Liver (tissue), 9 donors: Measurements from ENCODE around the gene CAMK2N2. TPM values are rescaled to one million over a fixed set of nuclear protein-coding genes. Genes with fewer than 3 reads are reported as not detected.
A peak's percentile ranks its signal among the peaks of the same experiment; 100 is the strongest.

Experiments used
- DNase-seq: peaks from one replicate; pipeline ENCODE4 v3.0.0-alpha.2; 2017; ENCODE audit warnings: low spot score
- H3K27ac ChIP-seq, 2 donors: one replicate each; pipeline ENCODE4 v1.7.0; 2013; ENCODE audit warnings: inconsistent platforms in 2 of 2, low read length in 2 of 2, control low read depth in 1 of 2, low read depth in 1 of 2, mild to moderate bottlenecking in 1 of 2
- H3K27me3 ChIP-seq, 4 donors: one replicate each; pipeline versions ENCODE4 v1.6.1 to v1.7.0; 2013; ENCODE audit warnings: low read length in 3 of 4, inconsistent platforms in 1 of 4, mild to moderate bottlenecking in 1 of 4, moderate library complexity in 1 of 4; ENCODE audit not compliant: control insufficient read depth in 4 of 4, insufficient read depth in 4 of 4
- H3K36me3 ChIP-seq, 4 donors: one replicate each; pipeline versions ENCODE4 v1.6.1 to v1.7.0; 2013; ENCODE audit warnings: low read length in 3 of 4, mild to moderate bottlenecking in 3 of 4, low read depth in 1 of 4, moderate library complexity in 1 of 4; ENCODE audit not compliant: control insufficient read depth in 4 of 4, insufficient read depth in 3 of 4
- H3K4me1 ChIP-seq, 4 donors: one replicate each; pipeline versions ENCODE4 v1.6.1 to v1.7.0; 2013; ENCODE audit warnings: low read length in 3 of 4, mild to moderate bottlenecking in 3 of 4, moderate library complexity in 1 of 4; ENCODE audit not compliant: control insufficient read depth in 4 of 4, insufficient read depth in 4 of 4
- H3K4me3 ChIP-seq, 3 donors: one replicate each; pipeline versions ENCODE4 v1.6.1 to v1.7.0; 2013; ENCODE audit warnings: low read length in 3 of 3, control low read depth in 1 of 3, low read depth in 1 of 3, mild to moderate bottlenecking in 1 of 3
- H3K9ac ChIP-seq, 2 donors: one replicate each; pipeline ENCODE4 v1.7.0; 2013; ENCODE audit warnings: low read length in 2 of 2, mild to moderate bottlenecking in 2 of 2, moderate library complexity in 2 of 2, control low read depth in 1 of 2, low read depth in 1 of 2
- H3K9me3 ChIP-seq, 4 donors: one replicate each; pipeline versions ENCODE4 v1.6.1 to v1.7.0; 2013; ENCODE audit warnings: low read length in 3 of 4; ENCODE audit not compliant: control insufficient read depth in 4 of 4
- CTCF ChIP-seq: fragments of 150-350 bp; IDR thresholded peaks from 2 replicates; pipeline ENCODE4 v1.5.1; 2017; ENCODE audit warnings: improper control_type of control experiment, low read depth, low read length; ENCODE audit not compliant: missing input control
- EGR1 ChIP-seq, 2 donors: IDR thresholded peaks; 2 replicates each; pipeline ENCODE4 v1.6.1; 2016 to 2018; ENCODE audit warnings: antibody characterized with exemption in 2 of 2, low read depth in 2 of 2
- FOXA1 ChIP-seq: IDR thresholded peaks from 2 replicates; pipeline ENCODE4 v1.6.1; 2016; ENCODE audit warnings: antibody characterized with exemption
- FOXA2 ChIP-seq: IDR thresholded peaks from 2 replicates; pipeline ENCODE4 v1.6.1; 2016; ENCODE audit warnings: antibody characterized with exemption
- HNF4A ChIP-seq, 2 donors: conservative IDR thresholded peaks; 2 replicates each; pipeline ENCODE4 v1.6.1; 2016; ENCODE audit warnings: antibody characterized with exemption in 2 of 2, mild to moderate bottlenecking in 2 of 2
- HNF4G ChIP-seq: IDR thresholded peaks from 2 replicates; pipeline ENCODE4 v1.6.1; 2016; ENCODE audit warnings: antibody characterized with exemption
- JUND ChIP-seq, 2 donors: IDR thresholded peaks; 2 replicates each; pipeline ENCODE4 v1.6.1; 2016; ENCODE audit warnings: antibody characterized with exemption in 2 of 2
- NR2F2 ChIP-seq: IDR thresholded peaks from 2 replicates; pipeline ENCODE4 v1.6.1; 2016; ENCODE audit warnings: antibody characterized with exemption
- RAD21 ChIP-seq, 2 donors: IDR thresholded peaks; 2 replicates each; pipeline ENCODE4 v1.6.1; 2016; ENCODE audit warnings: antibody characterized with exemption in 2 of 2, mild to moderate bottlenecking in 2 of 2
- REST ChIP-seq: IDR thresholded peaks from 2 replicates; pipeline ENCODE4 v1.6.1; 2016; ENCODE audit warnings: antibody characterized with exemption, mild to moderate bottlenecking
- SP1 ChIP-seq: IDR thresholded peaks from 2 replicates; pipeline ENCODE4 v1.6.1; 2018; ENCODE audit warnings: antibody characterized with exemption, mild to moderate bottlenecking
- TAF1 ChIP-seq: conservative IDR thresholded peaks from 2 replicates; pipeline ENCODE4 v1.6.1; 2016; ENCODE audit warnings: antibody characterized with exemption, mild to moderate bottlenecking
- YY1 ChIP-seq: IDR thresholded peaks from 2 replicates; pipeline ENCODE4 v1.6.1; 2016; ENCODE audit warnings: antibody characterized with exemption, mild to moderate bottlenecking
- WGBS: extraction: QIAGEN DNeasy Blood & Tissue Kit; methylation state at CpG from one replicate; pipeline ENCODE4 v1.1.7; 2013; 5-methylcytosine and 5-hydroxymethylcytosine counted together
- polyA plus RNA-seq, 2 donors: library from polyadenylated mRNA; stranded (reverse) in 1 of 2; unstranded in 1 of 2; fragments of 200-250 nt in 1 of 2; fragments of >200 nt in 1 of 2; fragmentation: Nextera tagmentation in 1 of 2; extraction: Ambion mirVana in 1 of 2; gene quantifications; one replicate each; pipeline versions ENCODE4 v1.2.1 to v1.2.3, GENCODE V29; 2013 to 2015
- total RNA-seq, 2 donors: library from RNA; depleted of rRNA; stranded (reverse); fragments of >200 nt; gene quantifications; one replicate each; pipeline ENCODE4 v1.2.3, GENCODE V29; 2014
- TF ChIP-seq, protein P1 (sequence below): IDR thresholded peaks from 2 replicates; pipeline ENCODE4 v1.6.1; 2016; ENCODE audit warnings: antibody characterized with exemption
- TF ChIP-seq, protein P2 (sequence below): IDR thresholded peaks from 2 replicates; pipeline ENCODE4 v1.6.1; 2016; ENCODE audit warnings: antibody characterized with exemption
- TF ChIP-seq, protein P3 (sequence below): IDR thresholded peaks from 2 replicates; pipeline ENCODE4 v1.6.1; 2016; ENCODE audit warnings: antibody characterized with exemption
- donor health status: healthy.
- donor health status: healthy.
- donor health status: healthy.
- donor health status: healthy.
- donor health status: healthy.

The CAMK2N2 gene
- total and polyA plus RNA-seq, 4 donors, result 0.61 TPM; not detected in 3

- 11% methylated on average over 10 of the region's 10 CpGs for WGBS
- Histone ChIP-seq H3K27ac (no peak overlapping the region), H3K4me1 (no peaks in the 10 kb centered on the region), H3K36me3 (no peaks in the 10 kb centered on the region), H3K4me3 (no peak overlapping the region), H3K9me3 (no peaks in the 10 kb centered on the region), H3K9ac (no peak overlapping the region), H3K27me3 (no peaks in the 10 kb centered on the region)
- peak; percentile 67 for DNase-seq
- TF ChIP-seq CTCF (peak; percentile 46), HNF4A (conservative IDR thresholded peaks at IDR 0.05) (peak in 1 of 2 donors; percentile 18), EGR1 (IDR thresholded peaks at IDR 0.05; ENCODE audit: low read depth in 2 of 2) (no peak), RAD21 (IDR thresholded peaks at IDR 0.05) (peak; percentile 85 to 88)
- TF ChIP-seq, protein P1, sequence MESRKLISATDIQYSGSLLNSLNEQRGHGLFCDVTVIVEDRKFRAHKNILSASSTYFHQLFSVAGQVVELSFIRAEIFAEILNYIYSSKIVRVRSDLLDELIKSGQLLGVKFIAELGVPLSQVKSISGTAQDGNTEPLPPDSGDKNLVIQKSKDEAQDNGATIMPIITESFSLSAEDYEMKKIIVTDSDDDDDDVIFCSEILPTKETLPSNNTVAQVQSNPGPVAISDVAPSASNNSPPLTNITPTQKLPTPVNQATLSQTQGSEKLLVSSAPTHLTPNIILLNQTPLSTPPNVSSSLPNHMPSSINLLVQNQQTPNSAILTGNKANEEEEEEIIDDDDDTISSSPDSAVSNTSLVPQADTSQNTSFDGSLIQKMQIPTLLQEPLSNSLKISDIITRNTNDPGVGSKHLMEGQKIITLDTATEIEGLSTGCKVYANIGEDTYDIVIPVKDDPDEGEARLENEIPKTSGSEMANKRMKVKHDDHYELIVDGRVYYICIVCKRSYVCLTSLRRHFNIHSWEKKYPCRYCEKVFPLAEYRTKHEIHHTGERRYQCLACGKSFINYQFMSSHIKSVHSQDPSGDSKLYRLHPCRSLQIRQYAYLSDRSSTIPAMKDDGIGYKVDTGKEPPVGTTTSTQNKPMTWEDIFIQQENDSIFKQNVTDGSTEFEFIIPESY, result no peak
Measured at GRCh38 chr3:184289426-184289938, 28.1 kb upstream of the CAMK2N2 start.

DNA sequence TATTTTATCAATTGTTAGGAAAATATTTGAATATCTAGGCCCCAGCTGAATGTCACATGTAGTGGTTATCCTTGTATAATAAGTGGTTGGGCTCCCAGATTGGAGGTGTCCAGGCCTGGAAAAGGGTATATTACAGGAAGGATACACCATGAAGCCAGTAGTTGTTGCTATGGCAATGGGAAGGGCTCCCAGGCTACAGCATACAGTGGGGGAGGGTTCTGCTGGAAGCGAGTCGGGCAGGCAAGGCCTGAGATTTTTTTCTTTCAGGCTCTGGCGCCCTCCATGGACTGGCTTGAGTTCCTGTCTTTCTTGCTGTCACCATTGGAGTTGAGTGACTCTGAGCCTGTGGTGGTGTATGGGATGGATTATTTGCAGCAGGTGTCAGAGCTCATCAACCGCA is 23.3 kb upstream of the CAMK2N2 start:
- TF ChIP-seq CTCF (peak; percentile 42), JUND (IDR thresholded peaks at IDR 0.05) (no peak), RAD21 (IDR thresholded peaks at IDR 0.05) (peak; percentile 73 to 81)
- Histone ChIP-seq H3K36me3 (no peaks in the 10 kb centered on the region), H3K4me1 (no peaks in the 10 kb centered on the region), H3K27ac (no peak overlapping the region), H3K4me3 (no peak overlapping the region), H3K27me3 (no peaks in the 10 kb centered on the region), H3K9ac (no peak overlapping the region), H3K9me3 (no peaks in the 10 kb centered on the region)
- DNase-seq, result no peak
- 22% methylated on average over 4 of the region's 4 CpGs for WGBS

- Histone ChIP-seq H3K27ac (no peak overlapping the region), H3K9ac (no peak overlapping the region), H3K4me1 (no peaks in the 10 kb centered on the region), H3K27me3 (no peaks in the 10 kb centered on the region), H3K4me3 (no peak overlapping the region), H3K9me3 (no peaks in the 10 kb centered on the region), H3K36me3 (no peaks in the 10 kb centered on the region)
- DNase-seq, result no peak
- WGBS, result 90% methylated on average over 8 of the region's 8 CpGs
- TF ChIP-seq NR2F2 (no peak), JUND (IDR thresholded peaks at IDR 0.05) (no peak), SP1 (no peak), REST (no peak), FOXA2 (no peak), YY1 (no peak), HNF4G (no peak), TAF1 (no peak), FOXA1 (no peak)
- TF ChIP-seq, protein P1, result no peak
- TF ChIP-seq, protein P2, sequence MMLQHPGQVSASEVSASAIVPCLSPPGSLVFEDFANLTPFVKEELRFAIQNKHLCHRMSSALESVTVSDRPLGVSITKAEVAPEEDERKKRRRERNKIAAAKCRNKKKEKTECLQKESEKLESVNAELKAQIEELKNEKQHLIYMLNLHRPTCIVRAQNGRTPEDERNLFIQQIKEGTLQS, result no peak
- TF ChIP-seq, protein P3, sequence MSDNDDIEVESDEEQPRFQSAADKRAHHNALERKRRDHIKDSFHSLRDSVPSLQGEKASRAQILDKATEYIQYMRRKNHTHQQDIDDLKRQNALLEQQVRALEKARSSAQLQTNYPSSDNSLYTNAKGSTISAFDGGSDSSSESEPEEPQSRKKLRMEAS, result no peak
Measured at GRCh38 chr3:184283681-184284080, 22.3 kb upstream of the CAMK2N2 start.
